ENCODE measurements around the gene EIF2AK3.

DNA sequence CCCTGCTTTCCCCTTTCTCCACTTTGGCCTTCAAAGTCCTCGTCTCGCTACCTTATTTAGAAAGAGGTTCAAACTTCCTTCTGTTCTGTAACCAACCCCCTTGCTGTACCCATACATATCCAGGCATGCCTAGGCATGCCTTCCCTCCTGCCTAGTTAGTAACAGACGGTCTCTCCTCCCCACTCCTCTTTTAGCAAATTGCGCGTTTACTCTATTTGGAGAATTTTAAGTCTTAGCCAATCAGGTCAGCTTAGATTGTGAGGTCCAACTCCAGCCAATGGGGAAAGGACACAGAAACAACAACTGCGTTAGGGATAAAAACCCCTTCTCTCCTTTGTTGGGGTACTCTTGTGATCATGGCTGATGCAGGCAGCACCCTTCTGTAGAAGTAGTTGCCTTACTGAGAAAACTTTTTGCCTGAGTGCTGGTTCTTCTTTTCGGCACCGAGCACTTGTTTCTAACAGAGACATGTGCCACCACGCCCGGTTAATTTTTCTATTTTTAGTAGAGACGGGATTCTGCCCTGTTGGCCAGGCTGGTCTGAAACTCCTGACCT lies 88.8 kb downstream of the EIF2AK3 start:
- TF ChIP-seq PAX8 (CRISPR knock-in tag; IDR thresholded peaks at IDR 0.05; ENCODE audit: borderline replicate concordance) (no peak), NR2F1 (CRISPR knock-in tag; IDR thresholded peaks at IDR 0.05) (no peak), ERF (CRISPR knock-in tag; IDR thresholded peaks at IDR 0.05) (no peak), RBFOX2 (IDR thresholded peaks at IDR 0.05; ENCODE audit: low read depth, low read length) (no peak), YY1 (IDR thresholded peaks at IDR 0.05; ENCODE audit: insufficient read depth, insufficient replicate concordance, low read depth, low read length) (no peak), ZNF407 (CRISPR knock-in tag; IDR thresholded peaks at IDR 0.05; ENCODE audit: not compliant biosample characterization) (no peak)
- TF ChIP-seq, protein P1, sequence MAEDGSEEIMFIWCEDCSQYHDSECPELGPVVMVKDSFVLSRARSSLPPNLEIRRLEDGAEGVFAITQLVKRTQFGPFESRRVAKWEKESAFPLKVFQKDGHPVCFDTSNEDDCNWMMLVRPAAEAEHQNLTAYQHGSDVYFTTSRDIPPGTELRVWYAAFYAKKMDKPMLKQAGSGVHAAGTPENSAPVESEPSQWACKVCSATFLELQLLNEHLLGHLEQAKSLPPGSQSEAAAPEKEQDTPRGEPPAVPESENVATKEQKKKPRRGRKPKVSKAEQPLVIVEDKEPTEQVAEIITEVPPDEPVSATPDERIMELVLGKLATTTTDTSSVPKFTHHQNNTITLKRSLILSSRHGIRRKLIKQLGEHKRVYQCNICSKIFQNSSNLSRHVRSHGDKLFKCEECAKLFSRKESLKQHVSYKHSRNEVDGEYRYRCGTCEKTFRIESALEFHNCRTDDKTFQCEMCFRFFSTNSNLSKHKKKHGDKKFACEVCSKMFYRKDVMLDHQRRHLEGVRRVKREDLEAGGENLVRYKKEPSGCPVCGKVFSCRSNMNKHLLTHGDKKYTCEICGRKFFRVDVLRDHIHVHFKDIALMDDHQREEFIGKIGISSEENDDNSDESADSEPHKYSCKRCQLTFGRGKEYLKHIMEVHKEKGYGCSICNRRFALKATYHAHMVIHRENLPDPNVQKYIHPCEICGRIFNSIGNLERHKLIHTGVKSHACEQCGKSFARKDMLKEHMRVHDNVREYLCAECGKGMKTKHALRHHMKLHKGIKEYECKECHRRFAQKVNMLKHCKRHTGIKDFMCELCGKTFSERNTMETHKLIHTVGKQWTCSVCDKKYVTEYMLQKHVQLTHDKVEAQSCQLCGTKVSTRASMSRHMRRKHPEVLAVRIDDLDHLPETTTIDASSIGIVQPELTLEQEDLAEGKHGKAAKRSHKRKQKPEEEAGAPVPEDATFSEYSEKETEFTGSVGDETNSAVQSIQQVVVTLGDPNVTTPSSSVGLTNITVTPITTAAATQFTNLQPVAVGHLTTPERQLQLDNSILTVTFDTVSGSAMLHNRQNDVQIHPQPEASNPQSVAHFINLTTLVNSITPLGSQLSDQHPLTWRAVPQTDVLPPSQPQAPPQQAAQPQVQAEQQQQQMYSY (CRISPR knock-in tag; IDR thresholded peaks at IDR 0.05): no peak
- TF ChIP-seq, protein P2, sequence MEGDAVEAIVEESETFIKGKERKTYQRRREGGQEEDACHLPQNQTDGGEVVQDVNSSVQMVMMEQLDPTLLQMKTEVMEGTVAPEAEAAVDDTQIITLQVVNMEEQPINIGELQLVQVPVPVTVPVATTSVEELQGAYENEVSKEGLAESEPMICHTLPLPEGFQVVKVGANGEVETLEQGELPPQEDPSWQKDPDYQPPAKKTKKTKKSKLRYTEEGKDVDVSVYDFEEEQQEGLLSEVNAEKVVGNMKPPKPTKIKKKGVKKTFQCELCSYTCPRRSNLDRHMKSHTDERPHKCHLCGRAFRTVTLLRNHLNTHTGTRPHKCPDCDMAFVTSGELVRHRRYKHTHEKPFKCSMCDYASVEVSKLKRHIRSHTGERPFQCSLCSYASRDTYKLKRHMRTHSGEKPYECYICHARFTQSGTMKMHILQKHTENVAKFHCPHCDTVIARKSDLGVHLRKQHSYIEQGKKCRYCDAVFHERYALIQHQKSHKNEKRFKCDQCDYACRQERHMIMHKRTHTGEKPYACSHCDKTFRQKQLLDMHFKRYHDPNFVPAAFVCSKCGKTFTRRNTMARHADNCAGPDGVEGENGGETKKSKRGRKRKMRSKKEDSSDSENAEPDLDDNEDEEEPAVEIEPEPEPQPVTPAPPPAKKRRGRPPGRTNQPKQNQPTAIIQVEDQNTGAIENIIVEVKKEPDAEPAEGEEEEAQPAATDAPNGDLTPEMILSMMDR (CRISPR knock-in tag; IDR thresholded peaks at IDR 0.05): no peak
- TF ChIP-seq, protein P3, sequence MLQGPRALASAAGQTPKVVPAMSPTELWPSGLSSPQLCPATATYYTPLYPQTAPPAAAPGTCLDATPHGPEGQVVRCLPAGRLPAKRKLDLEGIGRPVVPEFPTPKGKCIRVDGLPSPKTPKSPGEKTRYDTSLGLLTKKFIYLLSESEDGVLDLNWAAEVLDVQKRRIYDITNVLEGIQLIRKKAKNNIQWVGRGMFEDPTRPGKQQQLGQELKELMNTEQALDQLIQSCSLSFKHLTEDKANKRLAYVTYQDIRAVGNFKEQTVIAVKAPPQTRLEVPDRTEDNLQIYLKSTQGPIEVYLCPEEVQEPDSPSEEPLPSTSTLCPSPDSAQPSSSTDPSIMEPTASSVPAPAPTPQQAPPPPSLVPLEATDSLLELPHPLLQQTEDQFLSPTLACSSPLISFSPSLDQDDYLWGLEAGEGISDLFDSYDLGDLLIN (CRISPR knock-in tag; IDR thresholded peaks at IDR 0.05; ENCODE audit: borderline replicate concordance): no peak
